OCI-LY1 (cell line): Measurements from ENCODE around the gene ZNF212.
A peak's percentile ranks its signal among the peaks of the same experiment; 100 is the strongest.

Source experiments
- H2AFZ ChIP-seq: fragments of 200-600 bp; sonication (generic), shearing (Covaris generic); 2 replicates; pipeline ENCODE4 v1.6.0; 2014; ENCODE audit warnings: antibody characterized with exemption, mild to moderate bottlenecking, low read length
- H3F3A ChIP-seq: fragments of 200-600 bp; sonication (generic), shearing (Covaris generic); 2 replicates; pipeline ENCODE4 v1.6.0; 2014; ENCODE audit warnings: mild to moderate bottlenecking, antibody characterized with exemption, low read length, moderate library complexity; ENCODE audit not compliant: insufficient read depth
- H3K27ac ChIP-seq: fragments of 200-600 bp; sonication (generic); 2 replicates; pipeline ENCODE4 v1.5.1; 2014; ENCODE audit warnings: low read length, mixed run types, mild to moderate bottlenecking, low read depth; ENCODE audit not compliant: poor library complexity, severe bottlenecking
- H3K27me3 ChIP-seq: fragments of 200-600 bp; sonication (generic); 2 replicates; pipeline ENCODE4 v1.6.0; 2014; ENCODE audit warnings: antibody characterized with exemption, mild to moderate bottlenecking, low read length, moderate library complexity; ENCODE audit not compliant: insufficient read depth
- H3K36me3 ChIP-seq: fragments of 200-600 bp; sonication (generic); 2 replicates; pipeline ENCODE4 v1.6.1; 2014; ENCODE audit warnings: mild to moderate bottlenecking, antibody characterized with exemption, low read length, moderate library complexity, mixed read lengths; ENCODE audit not compliant: insufficient read depth
- H3K4me1 ChIP-seq: fragments of 200-600 bp; sonication (generic); 2 replicates; pipeline ENCODE4 v1.5.1; 2014; ENCODE audit warnings: mild to moderate bottlenecking, low read length, moderate library complexity; ENCODE audit not compliant: insufficient read depth, severe bottlenecking
- H3K4me2 ChIP-seq: fragments of 200-600 bp; sonication (generic), shearing (Covaris generic); 2 replicates; pipeline ENCODE4 v1.6.1; 2014; ENCODE audit warnings: low read length
- H3K4me3 ChIP-seq: fragments of 200-600 bp; sonication (generic); 2 replicates; pipeline ENCODE4 v1.5.1; 2014; ENCODE audit warnings: low read length, low read depth, mild to moderate bottlenecking, mixed read lengths; ENCODE audit not compliant: poor library complexity, severe bottlenecking
- H3K79me2 ChIP-seq: fragments of 200-600 bp; shearing (Covaris generic); 2 replicates; pipeline ENCODE4 v1.6.1; 2016; ENCODE audit warnings: mixed run types, low read length, mixed read lengths; ENCODE audit not compliant: insufficient read depth
- H3K9ac ChIP-seq: fragments of 200-600 bp; sonication (generic), shearing (Covaris generic); 2 replicates; pipeline ENCODE4 v1.6.1; 2014; ENCODE audit warnings: mild to moderate bottlenecking, low read length, mixed read lengths
- H3K9me2 ChIP-seq: fragments of 200-600 bp; sonication (generic), shearing (Covaris generic); 2 replicates; pipeline ENCODE4 v1.6.1; 2014; ENCODE audit warnings: low read depth, mild to moderate bottlenecking, low read length, mixed read lengths
- H3K9me3 ChIP-seq: fragments of 200-600 bp; shearing (Covaris generic); 2 replicates; pipeline ENCODE4 v1.6.1; 2014; ENCODE audit warnings: low read length, mixed read lengths
- H4K20me1 ChIP-seq: fragments of 200-600 bp; sonication (generic), shearing (Covaris generic); 2 replicates; pipeline ENCODE4 v1.6.0; 2016; ENCODE audit warnings: mild to moderate bottlenecking, low read length; ENCODE audit not compliant: insufficient read depth
- EZH2 ChIP-seq: fragments of 200-600 bp; sonication (generic), shearing (Covaris generic); IDR thresholded peaks from 2 replicates; pipeline ENCODE4 v1.8.0; 2017; ENCODE audit warnings: borderline replicate concordance, mixed run types, mild to moderate bottlenecking, antibody characterized with exemption, low read length, moderate library complexity, mixed read lengths
- TF ChIP-seq, protein P1 (sequence below): fragments of 200-600 bp; sonication (generic), shearing (Covaris generic); IDR thresholded peaks from 2 replicates; pipeline ENCODE4 v1.5.1; 2017; ENCODE audit warnings: mild to moderate bottlenecking, antibody characterized with exemption, low read length, moderate library complexity, mixed read lengths

ZNF212 gene

DNA sequence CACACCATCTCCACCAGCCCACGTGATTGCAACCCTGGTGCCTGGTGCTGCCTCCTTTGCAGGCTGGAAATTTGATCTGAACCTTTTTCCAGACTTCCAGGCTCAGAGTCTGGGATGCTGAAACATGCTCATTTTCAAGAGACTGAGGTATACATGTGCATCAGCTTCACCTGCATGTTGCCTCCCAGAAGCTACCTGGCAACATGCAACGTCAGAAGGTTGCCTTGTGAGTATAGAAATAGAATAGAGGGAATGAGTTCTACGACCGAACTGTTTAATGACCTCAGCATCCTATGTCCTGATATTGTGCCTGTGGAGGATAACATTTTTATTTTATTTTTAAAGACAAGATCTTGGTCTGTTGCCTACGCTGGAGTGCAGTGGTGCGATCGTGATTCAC, 1.9 kb upstream of the ZNF212 start:
- TF ChIP-seq EZH2: no peak
- TF ChIP-seq, protein P1, sequence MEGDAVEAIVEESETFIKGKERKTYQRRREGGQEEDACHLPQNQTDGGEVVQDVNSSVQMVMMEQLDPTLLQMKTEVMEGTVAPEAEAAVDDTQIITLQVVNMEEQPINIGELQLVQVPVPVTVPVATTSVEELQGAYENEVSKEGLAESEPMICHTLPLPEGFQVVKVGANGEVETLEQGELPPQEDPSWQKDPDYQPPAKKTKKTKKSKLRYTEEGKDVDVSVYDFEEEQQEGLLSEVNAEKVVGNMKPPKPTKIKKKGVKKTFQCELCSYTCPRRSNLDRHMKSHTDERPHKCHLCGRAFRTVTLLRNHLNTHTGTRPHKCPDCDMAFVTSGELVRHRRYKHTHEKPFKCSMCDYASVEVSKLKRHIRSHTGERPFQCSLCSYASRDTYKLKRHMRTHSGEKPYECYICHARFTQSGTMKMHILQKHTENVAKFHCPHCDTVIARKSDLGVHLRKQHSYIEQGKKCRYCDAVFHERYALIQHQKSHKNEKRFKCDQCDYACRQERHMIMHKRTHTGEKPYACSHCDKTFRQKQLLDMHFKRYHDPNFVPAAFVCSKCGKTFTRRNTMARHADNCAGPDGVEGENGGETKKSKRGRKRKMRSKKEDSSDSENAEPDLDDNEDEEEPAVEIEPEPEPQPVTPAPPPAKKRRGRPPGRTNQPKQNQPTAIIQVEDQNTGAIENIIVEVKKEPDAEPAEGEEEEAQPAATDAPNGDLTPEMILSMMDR: no peak

DNA sequence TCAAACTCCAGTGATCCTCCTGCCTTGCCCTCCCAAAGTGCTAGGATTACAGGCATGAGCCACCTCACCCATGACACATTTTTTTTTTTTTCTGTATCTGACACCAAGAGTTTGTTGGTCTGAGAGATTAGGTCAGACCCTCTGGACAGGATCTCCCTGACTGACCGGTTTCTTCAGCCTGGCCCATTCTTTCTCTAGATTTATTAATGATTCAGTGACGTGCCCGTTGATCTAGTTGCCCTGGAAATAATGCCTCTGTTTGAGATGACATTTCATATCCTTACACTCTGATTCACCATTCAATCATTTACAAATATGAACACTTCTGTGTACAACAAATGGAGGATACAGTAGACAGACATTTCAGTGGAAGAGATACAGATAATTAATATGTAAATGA, 1.4 kb upstream of the ZNF212 start:
- Histone ChIP-seq H3K4me3 (no peak overlapping the region), H3K9me3 (peaks cover 9% of the 10 kb centered on the region), H3K36me3 (peaks cover 15% of the 10 kb centered on the region), H3F3A (no peaks in the 10 kb centered on the region), H3K9ac (no peak overlapping the region), H2AFZ (no peak overlapping the region), H3K79me2 (peaks cover 27% of the 10 kb centered on the region), H4K20me1 (no peaks in the 10 kb centered on the region), H3K27me3 (peaks cover 15% of the 10 kb centered on the region; the same call in 1 of the 2 replicates), H3K27ac (no peak overlapping the region), H3K4me1 (peaks cover 21% of the 10 kb centered on the region), H3K4me2 (peak overlapping the region; percentile 84; the same call in 1 of the 2 replicates), H3K9me2 (no peaks in the 10 kb centered on the region)
- TF ChIP-seq, protein P1: no peak
- TF ChIP-seq EZH2: no peak

More for the DNA sequence above, 1.9 kb upstream of the ZNF212 start:
- Histone ChIP-seq H3F3A (no peaks in the 10 kb centered on the region), H3K4me1 (peaks cover 21% of the 10 kb centered on the region), H3K9me3 (peaks cover 4% of the 10 kb centered on the region), H3K27ac (no peak overlapping the region), H3K9me2 (no peaks in the 10 kb centered on the region), H3K4me2 (no peak overlapping the region), H2AFZ (no peak overlapping the region), H3K27me3 (peaks cover 15% of the 10 kb centered on the region; the same call in 1 of the 2 replicates), H4K20me1 (no peaks in the 10 kb centered on the region), H3K79me2 (peaks cover 23% of the 10 kb centered on the region), H3K9ac (no peak overlapping the region), H3K36me3 (peaks cover 10% of the 10 kb centered on the region), H3K4me3 (no peak overlapping the region)

DNA sequence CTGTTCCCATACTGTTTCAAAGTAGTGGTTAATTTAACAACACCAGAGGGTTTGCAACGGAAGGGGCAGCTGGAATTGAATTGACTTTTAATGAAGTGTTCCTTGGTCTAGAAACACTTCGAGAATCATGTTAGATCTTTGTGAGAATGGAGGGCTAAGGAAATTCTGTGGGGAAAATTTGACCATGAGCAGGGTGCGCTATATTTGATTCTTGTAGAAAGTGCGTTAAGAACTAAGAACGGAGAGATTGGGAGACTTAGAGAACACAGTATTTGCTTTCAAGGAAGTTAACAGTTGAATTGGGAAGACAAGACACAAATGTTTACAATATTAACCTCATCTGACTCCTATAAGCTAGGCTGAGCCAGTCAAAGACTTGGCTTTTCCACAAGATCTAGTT, 1.2 kb downstream of the ZNF212 start:
- H3K9me2 ChIP-seq: no peaks in the 10 kb centered on the region
- H3F3A ChIP-seq: no peaks in the 10 kb centered on the region
- peaks cover 9% of the 10 kb centered on the region for H3K9me3 ChIP-seq
- TF ChIP-seq, protein P1: no peak
- no peak for TF ChIP-seq EZH2
- H4K20me1 ChIP-seq: no peaks in the 10 kb centered on the region
- H3K27me3 ChIP-seq: peaks cover 15% of the 10 kb centered on the region; the same call in 1 of the 2 replicates
- peaks cover 15% of the 10 kb centered on the region for H3K36me3 ChIP-seq
- peaks cover 21% of the 10 kb centered on the region for H3K4me1 ChIP-seq
- H3K9ac ChIP-seq: peak overlapping the region; percentile 77
- H3K27ac ChIP-seq: no peak overlapping the region
- peaks cover 31% of the 10 kb centered on the region for H3K79me2 ChIP-seq
- H2AFZ ChIP-seq: no peak overlapping the region
- H3K4me2 ChIP-seq: peak overlapping the region; percentile 84
- H3K4me3 ChIP-seq: peak overlapping the region; percentile 82
